Naive B cell (primary cell): ENCODE measurements around the gene ARL5A. TPM values are rescaled to one million over a fixed set of nuclear protein-coding genes. Genes with fewer than 3 reads are reported as not detected.
"Not testable (repeated sequence)": the region's sequence is repeated elsewhere in the genome, so short reads cannot be mapped to it uniquely, and the experiment has no call there.

Source experiments
- ATAC-seq, 2 donors: fragments of 150-1000 bp; cut with Tn5 transposase; 2 replicates each; pipeline ENCODE4 v1.10.0; 2021; ENCODE audit warnings: low read depth in 2 of 2, mild to moderate bottlenecking in 2 of 2, moderate library complexity in 2 of 2
- DNase-seq: peaks from one replicate; pipeline ENCODE4 v3.0.0; 2022
- H3K27ac Mint-ChIP-seq, 6 donors: one replicate each; pipeline ENCODE4 v1.8.0; 2020 to 2022; ENCODE audit warnings: mild to moderate bottlenecking in 6 of 6, mixed read lengths in 6 of 6, moderate library complexity in 5 of 6, inconsistent platforms in 2 of 6
- H3K27me3 Mint-ChIP-seq, 3 donors: one replicate each; pipeline ENCODE4 v1.8.0; 2021 to 2022; ENCODE audit warnings: mixed read lengths in 3 of 3, mild to moderate bottlenecking in 1 of 3
- H3K36me3 Mint-ChIP-seq, 2 donors: one replicate each; pipeline ENCODE4 v1.8.0; 2020 to 2022; ENCODE audit warnings: mixed read lengths in 2 of 2, inconsistent platforms in 1 of 2, mild to moderate bottlenecking in 1 of 2
- H3K4me1 Mint-ChIP-seq, 3 donors: one replicate each; pipeline ENCODE4 v1.8.0; 2020 to 2022; ENCODE audit warnings: mixed read lengths in 3 of 3, inconsistent platforms in 1 of 3, mild to moderate bottlenecking in 1 of 3, moderate library complexity in 1 of 3
- H3K4me3 Mint-ChIP-seq, 8 donors: one replicate each; pipeline ENCODE4 v1.8.0; 2020 to 2022; ENCODE audit warnings: mild to moderate bottlenecking in 8 of 8, mixed read lengths in 8 of 8, moderate library complexity in 8 of 8, inconsistent platforms in 2 of 8
- H3K9me3 Mint-ChIP-seq, 7 donors: one replicate each; pipeline ENCODE4 v1.8.0; 2020 to 2022; ENCODE audit warnings: mixed read lengths in 7 of 7, mild to moderate bottlenecking in 5 of 7, inconsistent platforms in 2 of 7, moderate library complexity in 1 of 7
- polyA plus RNA-seq, 6 donors: library from polyadenylated mRNA; unstranded; fragments of 300-500 nt; fragmentation: Illumina TruSeq; gene quantifications; one replicate each; pipeline ENCODE4 v1.2.3, GENCODE V29; 2021; ENCODE audit warnings: low read depth in 6 of 6

The ARL5A gene, protein sequence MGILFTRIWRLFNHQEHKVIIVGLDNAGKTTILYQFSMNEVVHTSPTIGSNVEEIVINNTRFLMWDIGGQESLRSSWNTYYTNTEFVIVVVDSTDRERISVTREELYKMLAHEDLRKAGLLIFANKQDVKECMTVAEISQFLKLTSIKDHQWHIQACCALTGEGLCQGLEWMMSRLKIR
- 100 to 1,000 TPM in 2 of 6 donors, 10 to 100 TPM in 4; 67.6 to 139 (median 90.9) TPM for polyA plus RNA-seq

DNA sequence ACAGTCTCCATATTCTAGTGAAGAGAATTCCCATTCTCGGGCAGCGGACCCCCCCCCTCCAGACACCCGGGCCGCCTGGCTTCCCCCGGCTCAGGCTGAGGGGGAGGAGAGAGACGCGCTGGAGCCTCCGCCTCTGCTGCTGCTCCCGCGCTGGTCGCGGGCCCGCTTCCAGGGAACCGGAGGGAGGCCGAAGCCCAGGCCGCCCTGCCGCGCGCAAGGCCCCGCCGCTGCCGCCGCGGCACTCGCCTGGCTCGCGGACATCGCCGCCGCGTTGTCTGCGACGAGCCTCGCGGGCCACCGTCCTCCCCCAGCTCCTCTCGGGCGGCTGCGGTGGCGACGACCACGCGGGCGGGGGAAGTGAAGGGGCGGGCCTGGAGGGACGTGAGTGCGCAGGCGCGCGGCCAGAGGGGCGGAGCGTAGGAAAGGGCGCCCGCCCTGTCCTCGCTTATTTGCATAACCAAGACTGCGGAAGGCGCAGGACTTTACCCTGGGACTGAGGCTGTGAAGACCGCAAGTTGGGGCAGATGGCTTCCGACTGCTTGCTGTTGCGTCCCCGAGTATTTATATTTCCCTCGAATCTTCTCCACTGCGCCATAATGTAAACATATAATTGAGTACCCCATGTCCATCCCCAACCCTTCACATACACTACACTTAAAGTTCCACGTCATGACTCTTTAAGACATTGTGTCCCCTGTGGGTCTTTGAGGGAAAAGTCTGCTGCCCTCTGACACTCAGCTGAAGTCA, at the start of gene ARL5A:
TSS of gene ARL5A (minus strand) at position 279 of the 747 bp plus-strand sequence. CDS start at position 34, 245 bp downstream.
- H3K27ac Mint-ChIP-seq, result peak within 1 kb of the TSS; percentile 91 to 98 (median 97)
- H3K27me3 Mint-ChIP-seq, result no peaks in the 10 kb centered on the region
- DNase-seq (peak; percentile 98), ATAC-seq (peak; percentile 91)
- peaks cover 0 to 5% of the 10 kb centered on the region in 2 donors for H3K36me3 Mint-ChIP-seq
- H3K9me3 Mint-ChIP-seq, result peaks cover 0 to 4% (median 0%) of the 10 kb centered on the region in 7 donors
- H3K4me3 Mint-ChIP-seq, result peak within 1 kb of the TSS; percentile 76 to 96 (median 88)
- peaks cover 26 to 41% (median 37%) of the 10 kb centered on the region in 3 donors for H3K4me1 Mint-ChIP-seq

DNA sequence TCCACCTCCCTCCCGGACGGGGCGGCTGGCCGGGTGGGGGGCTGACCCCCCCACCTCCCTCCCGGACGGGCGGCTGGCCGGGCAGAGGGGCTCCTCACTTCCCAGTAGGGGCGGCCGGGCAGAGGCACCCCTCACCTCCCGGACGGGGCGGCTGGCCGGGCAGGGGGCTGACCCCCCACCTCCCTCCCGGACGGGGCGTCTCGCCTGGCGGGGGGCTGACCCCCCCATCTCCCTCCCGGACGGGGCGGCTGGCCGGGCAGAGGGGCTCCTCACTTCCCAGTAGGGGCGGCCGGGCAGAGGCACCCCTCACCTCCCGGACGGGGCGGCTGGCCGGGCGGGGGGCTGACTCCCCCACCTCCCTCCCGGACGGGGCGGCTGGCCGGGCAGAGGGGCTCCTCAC, 47.4 kb upstream of the ARL5A start:
- not testable (repeated sequence) for ATAC-seq, H3K27me3 Mint-ChIP-seq, DNase-seq, H3K36me3 Mint-ChIP-seq, H3K4me3 Mint-ChIP-seq, H3K27ac Mint-ChIP-seq, H3K4me1 Mint-ChIP-seq, H3K9me3 Mint-ChIP-seq

DNA sequence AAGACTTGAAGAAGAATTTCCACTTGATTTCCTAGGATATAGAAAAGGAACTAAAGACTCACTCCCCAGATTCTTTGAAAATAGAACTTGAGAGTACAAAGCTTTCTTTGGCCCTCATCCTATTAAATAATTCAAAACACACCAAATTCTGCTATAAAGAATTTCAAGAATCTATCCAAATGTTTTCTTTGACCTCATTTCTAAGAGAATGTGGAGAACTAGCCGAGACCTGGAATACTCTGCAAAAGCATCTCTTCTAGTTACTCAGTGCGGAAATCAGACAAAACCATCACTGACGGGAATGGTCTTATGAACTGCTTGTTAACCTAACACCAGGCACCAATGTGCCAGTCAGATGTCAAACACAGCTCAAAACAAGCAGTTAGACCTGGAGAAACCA, 44.2 kb upstream of the ARL5A start:
- Mint-ChIP-seq H3K9me3 (peaks cover 0 to 3% (median 0%) of the 10 kb centered on the region in 7 donors), H3K4me3 (no peak overlapping the region), H3K4me1 (no peaks in the 10 kb centered on the region), H3K36me3 (no peaks in the 10 kb centered on the region), H3K27me3 (peaks cover 0 to 9% (median 9%) of the 10 kb centered on the region in 3 donors), H3K27ac (no peak overlapping the region)
- DNase-seq (no peak), ATAC-seq (no peak)

GRCh38 chr2:151869291-151869690, 41.1 kb upstream of the ARL5A start:
- DNase-seq (no peak), ATAC-seq (no peak)
- H3K4me1 Mint-ChIP-seq, result no peaks in the 10 kb centered on the region
- no peaks in the 10 kb centered on the region for H3K9me3 Mint-ChIP-seq
- no peak overlapping the region for H3K4me3 Mint-ChIP-seq
- H3K27ac Mint-ChIP-seq, result no peak overlapping the region
- H3K27me3 Mint-ChIP-seq, result peaks cover 0 to 9% (median 9%) of the 10 kb centered on the region in 3 donors
- no peaks in the 10 kb centered on the region for H3K36me3 Mint-ChIP-seq

DNA sequence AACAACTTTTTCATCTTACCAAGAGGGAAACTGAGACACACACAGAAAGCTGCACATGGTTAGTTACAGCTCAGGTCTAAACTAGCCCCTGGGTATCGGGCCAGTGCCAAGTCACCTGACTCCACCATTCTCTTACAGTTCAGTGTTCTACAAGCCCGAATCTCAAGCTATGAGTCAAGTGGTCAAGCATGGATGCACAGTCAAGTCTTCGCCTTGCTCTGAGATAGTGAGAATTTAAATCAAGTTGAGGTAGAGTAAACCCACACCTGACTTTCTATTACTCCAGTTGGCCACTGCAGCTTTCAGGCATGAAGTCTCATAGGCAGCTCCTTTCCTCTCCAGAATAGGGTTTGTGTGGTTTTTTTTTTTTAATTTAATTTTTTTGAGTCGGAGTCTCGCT, 34.5 kb upstream of the ARL5A start:
- Mint-ChIP-seq H3K4me1 (no peaks in the 10 kb centered on the region), H3K9me3 (no peaks in the 10 kb centered on the region), H3K27me3 (no peaks in the 10 kb centered on the region), H3K27ac (no peak overlapping the region), H3K4me3 (no peak overlapping the region), H3K36me3 (no peaks in the 10 kb centered on the region)
- ATAC-seq (no peak), DNase-seq (no peak)

- Mint-ChIP-seq H3K4me1 (no peaks in the 10 kb centered on the region), H3K27ac (no peak overlapping the region), H3K9me3 (no peaks in the 10 kb centered on the region), H3K4me3 (no peak overlapping the region), H3K27me3 (no peaks in the 10 kb centered on the region), H3K36me3 (no peaks in the 10 kb centered on the region)
- DNase-seq, result no peak
- ATAC-seq, result no peak
Measured at GRCh38 chr2:151861174-151861573, 33.0 kb upstream of the ARL5A start.

- no peak overlapping the region for H3K4me3 Mint-ChIP-seq
- no peaks in the 10 kb centered on the region for H3K36me3 Mint-ChIP-seq
- no peak overlapping the region for H3K27ac Mint-ChIP-seq
- no peaks in the 10 kb centered on the region for H3K4me1 Mint-ChIP-seq
- no peaks in the 10 kb centered on the region for H3K9me3 Mint-ChIP-seq
- DNase-seq (no peak), ATAC-seq (no peak)
- no peaks in the 10 kb centered on the region for H3K27me3 Mint-ChIP-seq
Measured at GRCh38 chr2:151860613-151861146, 32.5 kb upstream of the ARL5A start.

DNA sequence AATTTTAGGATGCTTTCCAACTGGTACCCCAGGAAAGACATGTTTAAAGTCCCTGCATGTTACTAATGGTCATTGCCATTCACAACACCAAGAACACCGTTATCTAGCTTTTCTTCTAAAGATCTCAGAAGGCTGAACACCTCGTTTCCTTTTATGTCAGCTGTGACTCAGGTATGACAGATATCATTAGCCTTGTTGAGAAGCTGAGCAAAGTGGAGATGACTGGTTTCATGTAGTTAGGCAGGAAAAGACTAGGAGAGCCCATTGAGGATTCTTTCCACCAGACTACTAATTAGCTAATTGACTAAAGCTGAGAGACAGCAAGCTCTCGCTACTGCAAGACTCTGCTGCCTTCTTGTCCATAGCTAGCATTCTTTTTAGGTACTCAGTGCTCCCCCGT, 32.0 kb upstream of the ARL5A start:
- no peak for ATAC-seq
- no peaks in the 10 kb centered on the region for H3K4me1 Mint-ChIP-seq
- no peak for DNase-seq

GRCh38 chr2:151857650-151858049, 29.4 kb upstream of the ARL5A start:
- no peaks in the 10 kb centered on the region for H3K9me3 Mint-ChIP-seq
- no peaks in the 10 kb centered on the region for H3K27me3 Mint-ChIP-seq

More for the DNA sequence above, 32.0 kb upstream of the ARL5A start:
- Mint-ChIP-seq H3K9me3 (no peaks in the 10 kb centered on the region), H3K27ac (no peak overlapping the region), H3K27me3 (no peaks in the 10 kb centered on the region), H3K4me3 (no peak overlapping the region), H3K36me3 (no peaks in the 10 kb centered on the region)

GRCh38 chr2:151855111-151855510, 26.9 kb upstream of the ARL5A start:
- no peak for DNase-seq
- no peak overlapping the region for H3K27ac Mint-ChIP-seq
- no peak for ATAC-seq
- H3K4me3 Mint-ChIP-seq, result peak overlapping the region in 1 of 8 donors; percentile 20
- H3K27me3 Mint-ChIP-seq, result no peaks in the 10 kb centered on the region
- no peaks in the 10 kb centered on the region for H3K36me3 Mint-ChIP-seq
- H3K4me1 Mint-ChIP-seq, result no peaks in the 10 kb centered on the region
- no peaks in the 10 kb centered on the region for H3K9me3 Mint-ChIP-seq

More at GRCh38 chr2:151857650-151858049, 29.4 kb upstream of the ARL5A start:
- Mint-ChIP-seq H3K4me3 (no peak overlapping the region), H3K27ac (no peak overlapping the region), H3K36me3 (no peaks in the 10 kb centered on the region), H3K4me1 (no peaks in the 10 kb centered on the region)
- DNase-seq (no peak), ATAC-seq (no peak)

DNA sequence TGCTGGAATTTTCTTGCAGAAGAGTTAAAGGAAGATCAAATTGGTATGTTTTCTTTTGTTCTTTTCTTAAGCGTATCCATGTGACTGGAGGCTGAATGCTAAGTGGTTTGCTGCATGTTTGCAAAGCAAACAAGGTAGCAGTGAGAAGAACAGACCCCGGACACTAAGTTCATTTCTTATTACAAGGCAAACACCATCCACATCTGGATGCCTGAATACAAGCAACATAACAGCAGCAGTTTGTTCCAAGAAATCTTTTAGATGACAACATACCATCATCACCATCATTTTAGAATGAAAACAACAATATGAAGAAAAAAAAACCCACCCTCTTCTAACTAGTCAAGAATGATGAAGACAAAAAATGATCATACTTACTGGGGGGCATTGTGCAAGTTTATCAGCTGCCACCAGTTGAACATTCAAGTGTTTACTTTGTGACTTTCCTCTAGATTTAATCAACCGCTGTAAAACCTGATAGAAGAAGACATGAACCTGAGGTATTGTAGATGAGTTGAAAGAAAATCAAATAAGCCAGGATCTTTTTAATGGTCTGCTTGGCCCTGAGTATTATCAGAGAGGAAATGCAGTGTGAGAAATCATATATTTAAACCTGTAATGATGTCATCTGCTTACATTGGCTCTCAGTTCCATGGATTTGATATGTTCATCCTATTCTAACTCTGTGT, 25.0 kb upstream of the ARL5A start:
- no peaks in the 10 kb centered on the region for H3K36me3 Mint-ChIP-seq
- no peak overlapping the region for H3K27ac Mint-ChIP-seq
- DNase-seq, result no peak
- no peaks in the 10 kb centered on the region for H3K4me1 Mint-ChIP-seq
- no peak for ATAC-seq
- H3K9me3 Mint-ChIP-seq, result no peaks in the 10 kb centered on the region
- H3K27me3 Mint-ChIP-seq, result peaks cover 0 to under 1% (median 0%) of the 10 kb centered on the region in 3 donors
- H3K4me3 Mint-ChIP-seq, result no peak overlapping the region

GRCh38 chr2:151852260-151853069, 24.2 kb upstream of the ARL5A start:
- peaks cover 0 to 4% of the 10 kb centered on the region in 2 donors for H3K36me3 Mint-ChIP-seq
- no peak overlapping the region for H3K27ac Mint-ChIP-seq
- DNase-seq, result no peak
- ATAC-seq, result no peak
- no peaks in the 10 kb centered on the region for H3K4me1 Mint-ChIP-seq
- H3K27me3 Mint-ChIP-seq, result peaks cover 0 to 8% (median 0%) of the 10 kb centered on the region in 3 donors
- no peaks in the 10 kb centered on the region for H3K9me3 Mint-ChIP-seq
- no peak overlapping the region for H3K4me3 Mint-ChIP-seq

- Mint-ChIP-seq H3K27me3 (peaks cover 0 to 8% (median 0%) of the 10 kb centered on the region in 3 donors), H3K4me3 (no peak overlapping the region), H3K36me3 (peaks cover 0 to 4% of the 10 kb centered on the region in 2 donors), H3K4me1 (no peaks in the 10 kb centered on the region), H3K27ac (no peak overlapping the region), H3K9me3 (no peaks in the 10 kb centered on the region)
- DNase-seq, result no peak
- no peak for ATAC-seq
Measured at GRCh38 chr2:151851761-151852160, 23.5 kb upstream of the ARL5A start.
